IMR-90 (cell line): ENCODE results near the gene STOM. TPM values are rescaled to one million over a fixed set of nuclear protein-coding genes. Genes with fewer than 3 reads are reported as not detected.

ENCODE experiments used
- ATAC-seq: fragments of 200-7000 bp; cut with Tn5 transposase; 2 replicates; pipeline ENCODE4 v1.9.1; 2020; ENCODE audit warnings: low read depth, mild to moderate bottlenecking, moderate library complexity
- BruUV-seq: library from RNA; stranded (reverse); fragments of 400-500 nt; replicated peaks from 2 replicates; lab custom pipeline; 2021; lab: Mats Ljungman, UMichigan
- CTCF ChIA-PET: fragments of 300-600 bp; formaldehyde crosslinking; extraction: SDS; loops from one replicate; lab custom pipeline; 2021; ENCODE audit warnings: antibody characterized with exemption; lab: Yijun Ruan, JAX
- POLR2A ChIA-PET: fragments of 300-600 bp; sonication (Branson Sonifier 250); formaldehyde crosslinking; loops from one replicate; lab custom pipeline; 2022; ENCODE audit warnings: antibody characterized with exemption; ENCODE audit not compliant: unreplicated experiment; lab: Charles Lee
- DNase-seq: peaks from one replicate; pipeline ENCODE4 v3.0.0; 2013
- H2AFZ ChIP-seq: replicated peaks from 2 replicates; pipeline ENCODE3; 2013; ENCODE audit warnings: low read length, mild to moderate bottlenecking; ENCODE audit not compliant: poor library complexity
- H2AK5ac ChIP-seq: 2 replicates; pipeline ENCODE4 v1.6.1; 2013; ENCODE audit warnings: low read depth, low read length, inconsistent platforms
- H2AK9ac ChIP-seq: replicated peaks from 2 replicates; pipeline ENCODE3; 2013; ENCODE audit warnings: mild to moderate bottlenecking, low read depth, low read length, moderate library complexity; ENCODE audit not compliant: poor library complexity
- H2BK120ac ChIP-seq: 2 replicates; pipeline ENCODE4 v1.6.1; 2013; ENCODE audit warnings: low read depth, low read length, inconsistent platforms
- H2BK15ac ChIP-seq: 3 replicates; pipeline ENCODE4 v1.6.1; 2013; ENCODE audit warnings: low read depth, low read length, inconsistent platforms
- H2BK20ac ChIP-seq: 2 replicates; pipeline ENCODE4 v1.6.1; 2013; ENCODE audit warnings: low read depth, mild to moderate bottlenecking, inconsistent platforms, low read length, moderate library complexity
- H2BK5ac ChIP-seq: 2 replicates; pipeline ENCODE4 v1.6.1; 2013; ENCODE audit warnings: mild to moderate bottlenecking, low read depth, low read length, inconsistent platforms; ENCODE audit not compliant: poor library complexity, severe bottlenecking
- H3K14ac ChIP-seq: replicated peaks from 2 replicates; pipeline ENCODE4 v1.6.1; 2013; ENCODE audit warnings: low read depth, low read length, inconsistent platforms
- H3K18ac ChIP-seq: 2 replicates; pipeline ENCODE4 v1.6.1; 2013; ENCODE audit warnings: low read depth, low read length, control low read depth
- H3K23ac ChIP-seq: 2 replicates; pipeline ENCODE4 v1.6.1; 2013; ENCODE audit warnings: low read depth, low read length, inconsistent platforms
- H3K27ac ChIP-seq: 2 replicates; pipeline ENCODE4 v1.5.1; 2013; ENCODE audit warnings: mild to moderate bottlenecking, control low read depth, low read length; ENCODE audit not compliant: insufficient read depth
- H3K27me3 ChIP-seq: 2 replicates; pipeline ENCODE4 v1.6.1; 2013; ENCODE audit warnings: low read length; ENCODE audit not compliant: control insufficient read depth, insufficient read depth
- H3K36me3 ChIP-seq: 2 replicates; pipeline ENCODE4 v1.6.1; 2013; ENCODE audit warnings: low read length, mixed read lengths; ENCODE audit not compliant: control insufficient read depth, insufficient read depth
- H3K4ac ChIP-seq: 2 replicates; pipeline ENCODE4 v1.6.1; 2013; ENCODE audit warnings: low read depth, low read length, inconsistent platforms
- H3K4me1 ChIP-seq: 2 replicates; pipeline ENCODE4 v1.6.1; 2013; ENCODE audit warnings: low read length, mixed read lengths; ENCODE audit not compliant: control insufficient read depth, insufficient read depth
- H3K4me2 ChIP-seq: 2 replicates; pipeline ENCODE4 v1.6.1; 2013; ENCODE audit warnings: low read depth, mild to moderate bottlenecking, control low read depth, low read length, moderate library complexity
- H3K4me3 ChIP-seq: 2 replicates; pipeline ENCODE4 v1.5.1; 2013; ENCODE audit warnings: low read depth, mild to moderate bottlenecking, control low read depth, low read length, moderate library complexity; ENCODE audit not compliant: insufficient read depth
- H3K56ac ChIP-seq: 2 replicates; pipeline ENCODE4 v1.6.1; 2013; ENCODE audit warnings: low read length, inconsistent platforms; ENCODE audit not compliant: insufficient read depth; ENCODE audit errors: extremely low read depth
- H3K79me1 ChIP-seq, 2 experiments: 2 replicates each; pipeline ENCODE4 v1.6.1; 2013; ENCODE audit warnings: low read length in 2 of 2, inconsistent platforms in 1 of 2, low read depth in 1 of 2
- H3K9ac ChIP-seq: 2 replicates; pipeline ENCODE4 v1.6.1; 2013; ENCODE audit warnings: low read depth, low read length, control low read depth
- H3K9me1 ChIP-seq: 2 replicates; pipeline ENCODE4 v1.6.1; 2013; ENCODE audit warnings: low read length, inconsistent platforms; ENCODE audit not compliant: insufficient read depth
- H3K9me3 ChIP-seq: 2 replicates; pipeline ENCODE4 v1.6.1; 2013; ENCODE audit warnings: low read length; ENCODE audit not compliant: control insufficient read depth, insufficient read depth
- H4K20me1 ChIP-seq: 2 replicates; pipeline ENCODE4 v1.6.1; 2013; ENCODE audit warnings: low read length, inconsistent platforms; ENCODE audit not compliant: insufficient read depth
- H4K5ac ChIP-seq: 2 replicates; pipeline ENCODE4 v1.6.1; 2013; ENCODE audit warnings: mild to moderate bottlenecking, low read depth, low read length, control low read depth
- H4K8ac ChIP-seq, 2 experiments: 2 replicates each; pipeline ENCODE4 v1.6.1; 2013; ENCODE audit warnings: low read depth in 2 of 2, low read length in 2 of 2, control low read depth in 1 of 2, inconsistent platforms in 1 of 2
- H4K91ac ChIP-seq: 2 replicates; pipeline ENCODE4 v1.6.1; 2013; ENCODE audit warnings: low read depth, low read length, inconsistent platforms; ENCODE audit not compliant: insufficient read depth
- BHLHE40 ChIP-seq: fragments of 150-350 bp; IDR thresholded peaks from 2 replicates; pipeline ENCODE4 v1.6.1; 2016; ENCODE audit warnings: mild to moderate bottlenecking, low read depth, low read length
- CEBPB ChIP-seq: IDR thresholded peaks from 2 replicates; pipeline ENCODE4 v1.6.1; 2012; ENCODE audit warnings: low read depth, low read length, improper control_type of control experiment
- CHD1 ChIP-seq: IDR thresholded peaks from 2 replicates; pipeline ENCODE4 v1.6.1; 2012; ENCODE audit warnings: low read depth, low read length, improper control_type of control experiment
- CTCF ChIP-seq: conservative IDR thresholded peaks from 2 replicates; pipeline ENCODE4 v1.5.1; 2012; ENCODE audit warnings: mild to moderate bottlenecking, low read depth, low read length, improper control_type of control experiment
- ELK1 ChIP-seq: fragments of 150-350 bp; IDR thresholded peaks from 2 replicates; pipeline ENCODE4 v1.6.1; 2016; ENCODE audit warnings: low read depth, mild to moderate bottlenecking, low read length, moderate library complexity, borderline replicate concordance
- MAFK ChIP-seq: IDR thresholded peaks from 2 replicates; pipeline ENCODE4 v1.6.1; 2012; ENCODE audit warnings: low read depth, low read length, improper control_type of control experiment
- MAZ ChIP-seq: IDR thresholded peaks from 2 replicates; pipeline ENCODE4 v1.6.1; 2012; ENCODE audit warnings: low read depth, mild to moderate bottlenecking, low read length, improper control_type of control experiment, moderate library complexity, borderline replicate concordance
- POLR2A ChIP-seq: IDR thresholded peaks from 2 replicates; pipeline ENCODE4 v1.6.1; 2012; ENCODE audit warnings: mild to moderate bottlenecking, low read depth, low read length
- RAD21 ChIP-seq: IDR thresholded peaks from 2 replicates; pipeline ENCODE4 v1.6.1; 2012; ENCODE audit warnings: low read length, improper control_type of control experiment
- RFX5 ChIP-seq: IDR thresholded peaks from 2 replicates; pipeline ENCODE4 v1.8.0; 2012; ENCODE audit warnings: low read depth, mild to moderate bottlenecking, low read length, moderate library complexity
- USF2 ChIP-seq: fragments of 150-350 bp; IDR thresholded peaks from 2 replicates; pipeline ENCODE4 v1.6.1; 2017; ENCODE audit warnings: mild to moderate bottlenecking, antibody characterized with exemption, low read length, low read depth
- WGBS, 2 experiments: methylation state at CpG; one replicate each; pipeline versions ENCODE4 v1.1.5 to v1.1.7; 2013; ENCODE audit warnings: missing lambda C conversion rate in 2 of 2; ENCODE audit not compliant: insufficient read length in 1 of 2; ENCODE audit errors: extremely low coverage in 2 of 2; 5-methylcytosine and 5-hydroxymethylcytosine counted together
- dilution Hi-C: fragments of 300-500 bp; cut with HindIII; formaldehyde crosslinking; loops from one replicate; pipeline ENCODE4 v1.14.3; 2018; ENCODE audit warnings: low sequenced_read_pairs; ENCODE audit not compliant: unreplicated experiment
- in situ Hi-C: fragments of 300-500 bp; cut with MboI; formaldehyde crosslinking; loops from 3 replicates; pipeline ENCODE4 v1.14.3; 2019; ENCODE audit warnings: low sequenced_read_pairs, inconsistent platforms, mixed read lengths
- intact Hi-C: fragments of 100-400 bp; cut with micrococcal nuclease; formaldehyde crosslinking; loops from 2 replicates; pipeline ENCODE4 v1.10.0; 2022
- polyA plus RNA-seq, 3 experiments: library from polyadenylated mRNA; depleted of rRNA; stranded (reverse); fragments of >200 nt; gene quantifications; 2 replicates each; pipeline ENCODE4 v1.2.3, GENCODE V29; 2012; ENCODE audit warnings: low replicate concordance in 1 of 3
- total RNA-seq: library from RNA; depleted of rRNA; stranded (reverse); fragments of >200 nt; gene quantifications from 2 replicates; pipeline ENCODE4 v1.2.3, GENCODE V29; 2012

The STOM gene
- total and polyA plus RNA-seq, 2 of the 4 experiments (the other 2 are of a cell fraction) = 78.4 to 84.8 TPM

- TF ChIP-seq USF2 = no peak
- TF ChIP-seq MAZ = no peak
These were observed 10.4 kb downstream of the STOM start (continued) for GRCh38 chr9:121359351-121360294.

DNA sequence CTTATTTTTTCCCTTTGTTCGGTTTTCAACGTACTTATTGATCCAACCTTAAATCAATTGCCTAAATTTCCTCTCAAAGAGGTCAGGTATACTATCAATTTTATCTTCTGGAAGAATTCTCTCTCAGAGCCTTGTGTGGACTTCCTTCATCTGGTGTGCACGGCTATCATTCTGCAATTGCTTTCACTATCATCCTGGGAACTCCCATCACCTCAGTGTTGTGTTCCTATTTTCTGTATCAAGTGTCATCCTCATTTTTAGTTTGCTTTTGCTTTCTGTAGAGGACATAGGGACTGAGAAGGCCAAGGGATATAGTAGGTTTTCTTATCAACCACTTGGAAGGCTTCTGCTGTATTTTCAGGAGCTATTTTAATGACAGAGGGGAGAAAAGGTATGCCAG lies 11.3 kb downstream of the STOM start:
- peak overlapping the region; percentile 64; the same call in 1 of the 2 replicates for H3K18ac ChIP-seq
- dilution Hi-C loops = no loop called here
- peaks cover 13% of the 10 kb centered on the region for H3K36me3 ChIP-seq
- DNase-seq (no peak), ATAC-seq (no peak)
- no peaks in the 10 kb centered on the region for H3K27me3 ChIP-seq
- H2BK20ac ChIP-seq = peak overlapping the region; percentile 19
- peak overlapping the region; percentile 71; the same call in 2 of the 3 replicates for H2BK15ac ChIP-seq
- BruUV-seq = no TSS peak
- peak overlapping the region; percentile 35 for H2BK5ac ChIP-seq
- peak overlapping the region; percentile 48; the same call in 1 of the 2 replicates for H2AK5ac ChIP-seq
- no peak overlapping the region for H3K56ac ChIP-seq
- H3K9ac ChIP-seq = no peak overlapping the region
- H4K5ac ChIP-seq = peak overlapping the region; percentile 75; the same call in 1 of the 2 replicates
- peak overlapping the region; percentile 28 for H3K4ac ChIP-seq
- peaks cover 21 to 59% of the 10 kb centered on the region in 2 experiments for H3K79me1 ChIP-seq
- H3K9me3 ChIP-seq = no peaks in the 10 kb centered on the region
- no peak overlapping the region for H3K27ac ChIP-seq
- ChIA-PET CTCF (interaction anchor here (1.1 kb wide), 1 partner anchor 14 kb away, joined by 3 read pairs; no protein-coding TSS in a partner anchor), POLR2A (no interaction called here)
- peaks cover 9% of the 10 kb centered on the region; the same call in 1 of the 2 replicates for H3K9me1 ChIP-seq
- H4K8ac ChIP-seq = peak overlapping the region in 1 of 2 experiments; percentile 55; a peak in 1 of 4 replicates
- no peak overlapping the region for H2AK9ac ChIP-seq
- peak overlapping the region; percentile 39 for H3K14ac ChIP-seq
- no peak overlapping the region for H3K4me3 ChIP-seq
- no peaks in the 10 kb centered on the region for H4K20me1 ChIP-seq
- intact Hi-C loops = no loop called here
- no peak overlapping the region for H2AFZ ChIP-seq
- peak overlapping the region; percentile 85; the same call in 1 of the 2 replicates for H3K23ac ChIP-seq
- peak overlapping the region; percentile 46 for H4K91ac ChIP-seq
- no peak overlapping the region; the same call in 1 of the 2 replicates for H3K4me2 ChIP-seq
- in situ Hi-C loops = no loop called here
- H2BK120ac ChIP-seq = peak overlapping the region; percentile 74
- H3K4me1 ChIP-seq = peaks cover 16% of the 10 kb centered on the region
- WGBS, 2 experiments = 100% methylated on average over 1 of the region's 3 CpGs; no CpG with 5 or more reads in 1 of the 2 experiments
- TF ChIP-seq RAD21 = no peak
- TF ChIP-seq POLR2A = no peak
- TF ChIP-seq MAFK = no peak
- no peak for TF ChIP-seq CHD1
- no peak for TF ChIP-seq CTCF
- no peak for TF ChIP-seq ELK1
- no peak for TF ChIP-seq RFX5
- TF ChIP-seq CEBPB = no peak
- no peak for TF ChIP-seq BHLHE40
